Nephron progenitor cell (in vitro differentiated cells): ENCODE results near the gene NR5A2.

Experiments used
- DNase-seq: peaks from one replicate; pipeline ENCODE4 v3.0.0; 2021
- H3K27ac Mint-ChIP-seq: 2 replicates; pipeline ENCODE4 v1.8.0; 2021; ENCODE audit warnings: mild to moderate bottlenecking, moderate library complexity, mixed read lengths
- H3K27me3 Mint-ChIP-seq: 2 replicates; pipeline ENCODE4 v1.8.0; 2021; ENCODE audit warnings: mild to moderate bottlenecking, low read depth, mixed read lengths; ENCODE audit not compliant: poor library complexity
- H3K36me3 Mint-ChIP-seq: 2 replicates; pipeline ENCODE4 v1.8.0; 2021; ENCODE audit warnings: low read depth, mixed read lengths
- H3K4me1 Mint-ChIP-seq: 2 replicates; pipeline ENCODE4 v1.8.0; 2021; ENCODE audit warnings: mixed read lengths
- H3K4me3 Mint-ChIP-seq: 2 replicates; pipeline ENCODE4 v1.8.0; 2021; ENCODE audit warnings: mild to moderate bottlenecking, moderate library complexity, mixed read lengths
- H3K9me3 Mint-ChIP-seq: 2 replicates; pipeline ENCODE4 v1.8.0; 2021; ENCODE audit warnings: mild to moderate bottlenecking, moderate library complexity, mixed read lengths
- CTCF ChIP-seq: fragments of 200-600 bp; sonication (generic); IDR thresholded peaks from 2 replicates; pipeline ENCODE4 v1.5.0; 2021; ENCODE audit warnings: antibody characterized with exemption

NR5A2 gene

GRCh38 chr1:200027264-200027823, at the start of gene NR5A2:
Gene NR5A2, plus strand, starts transcription at chr1:200027710. Its CDS starts 138 bp downstream, at chr1:200027848.
- no peak for TF ChIP-seq CTCF
- H3K27ac Mint-ChIP-seq: no peak within 1 kb of the TSS
- DNase-seq: no peak
- H3K9me3 Mint-ChIP-seq: no peaks in the 10 kb centered on the region
- peak within 1 kb of the TSS; percentile 88 for H3K4me3 Mint-ChIP-seq
- H3K36me3 Mint-ChIP-seq: no peaks in the 10 kb centered on the region
- peaks cover 10% of the 10 kb centered on the region for H3K4me1 Mint-ChIP-seq
- H3K27me3 Mint-ChIP-seq: peaks cover 45% of the 10 kb centered on the region

- H3K4me3 Mint-ChIP-seq: no peak overlapping the region
- H3K9me3 Mint-ChIP-seq: no peaks in the 10 kb centered on the region
- TF ChIP-seq CTCF: no peak
- no peak overlapping the region for H3K27ac Mint-ChIP-seq
- no peak for DNase-seq
- H3K4me1 Mint-ChIP-seq: peaks cover 10% of the 10 kb centered on the region
- peaks cover 28% of the 10 kb centered on the region for H3K27me3 Mint-ChIP-seq
- no peaks in the 10 kb centered on the region for H3K36me3 Mint-ChIP-seq
These were observed 49.0 kb upstream of the NR5A2 start for GRCh38 chr1:199978408-199978940.

- TF ChIP-seq CTCF: no peak
- H3K4me3 Mint-ChIP-seq: no peak overlapping the region
- H3K36me3 Mint-ChIP-seq: no peaks in the 10 kb centered on the region
- H3K27me3 Mint-ChIP-seq: peaks cover 22% of the 10 kb centered on the region
- peaks cover 10% of the 10 kb centered on the region for H3K4me1 Mint-ChIP-seq
- H3K27ac Mint-ChIP-seq: no peak overlapping the region
- no peak for DNase-seq
- H3K9me3 Mint-ChIP-seq: no peaks in the 10 kb centered on the region
These were observed 48.4 kb upstream of the NR5A2 start for GRCh38 chr1:199979071-199979470.

DNA sequence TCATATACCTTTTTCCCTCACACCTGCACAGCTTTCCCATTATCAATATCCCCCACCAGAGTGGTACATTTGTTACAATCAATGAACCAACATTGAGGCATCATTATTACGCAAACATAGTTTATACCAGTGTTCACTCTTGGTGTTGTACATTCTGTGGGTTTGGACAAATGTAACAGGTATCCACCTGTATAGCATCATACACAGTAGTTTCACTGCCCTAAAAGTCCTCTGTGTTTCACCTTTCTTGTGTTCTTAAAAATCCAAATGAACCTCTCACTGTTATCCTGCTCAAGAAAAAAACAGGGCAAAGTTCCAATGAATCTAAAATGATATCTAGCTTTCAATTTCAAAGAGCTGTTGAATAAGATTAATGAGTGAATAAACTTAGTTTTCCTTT, 45.9 kb upstream of the NR5A2 start:
- no peak for DNase-seq
- no peaks in the 10 kb centered on the region for H3K9me3 Mint-ChIP-seq
- peaks cover 7% of the 10 kb centered on the region for H3K27me3 Mint-ChIP-seq
- no peaks in the 10 kb centered on the region for H3K36me3 Mint-ChIP-seq
- H3K27ac Mint-ChIP-seq: no peak overlapping the region
- no peak overlapping the region for H3K4me3 Mint-ChIP-seq
- H3K4me1 Mint-ChIP-seq: peaks cover 7% of the 10 kb centered on the region
- TF ChIP-seq CTCF: no peak

DNA sequence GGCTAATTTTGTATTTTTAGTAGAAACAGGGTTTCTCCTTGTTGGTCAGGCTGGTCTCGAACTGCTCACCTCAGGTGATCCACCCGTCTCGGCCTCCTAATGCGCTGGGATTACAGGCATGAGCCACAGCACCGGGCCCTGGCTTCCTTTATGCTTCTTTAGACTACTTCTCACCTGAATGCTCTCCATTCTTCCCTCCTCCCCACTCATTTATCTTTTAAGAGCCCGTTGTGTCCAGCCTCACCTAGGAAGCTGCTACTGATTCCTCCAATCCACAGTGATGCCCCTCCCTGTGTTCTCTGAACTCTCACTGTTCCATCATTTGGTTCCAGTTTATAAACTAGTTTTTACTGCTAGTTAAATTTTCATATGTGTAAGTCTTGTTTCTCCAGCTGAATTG, 44.9 kb upstream of the NR5A2 start:
- Mint-ChIP-seq H3K4me1 (no peaks in the 10 kb centered on the region), H3K4me3 (no peak overlapping the region), H3K9me3 (no peaks in the 10 kb centered on the region), H3K27ac (no peak overlapping the region), H3K27me3 (peaks cover 7% of the 10 kb centered on the region), H3K36me3 (no peaks in the 10 kb centered on the region)
- no peak for TF ChIP-seq CTCF
- DNase-seq: no peak

- no peak for TF ChIP-seq CTCF
- no peaks in the 10 kb centered on the region for H3K4me1 Mint-ChIP-seq
- H3K36me3 Mint-ChIP-seq: no peaks in the 10 kb centered on the region
- H3K9me3 Mint-ChIP-seq: no peaks in the 10 kb centered on the region
- peaks cover under 1% of the 10 kb centered on the region for H3K27me3 Mint-ChIP-seq
- H3K4me3 Mint-ChIP-seq: no peak overlapping the region
- no peak overlapping the region for H3K27ac Mint-ChIP-seq
- DNase-seq: no peak
These were observed 44.0 kb upstream of the NR5A2 start for GRCh38 chr1:199983531-199983930.
